Keratinocyte (primary cell): ENCODE data around the gene TRAF5. TPM values are rescaled to one million over a fixed set of nuclear protein-coding genes. Genes with fewer than 3 reads are reported as not detected.

ENCODE experiments used
- DNase-seq: peaks from one replicate; pipeline ENCODE4 v3.0.0-alpha.2; 2011; ENCODE audit warnings: low read depth, missing footprints, low spot score
- FAIRE-seq: peaks from 2 replicates; lab custom pipeline; 2011; peaks lifted over from hg19 to GRCh38; lab: Jason Lieb, UNC
- H2AFZ ChIP-seq: 2 replicates; pipeline ENCODE4 v1.6.0; 2012; ENCODE audit warnings: low read length, control low read depth, inconsistent platforms; ENCODE audit not compliant: control insufficient read depth
- H3K27ac ChIP-seq: 2 replicates; pipeline ENCODE4 v1.5.1; 2011; ENCODE audit warnings: low read length; ENCODE audit not compliant: control insufficient read depth, insufficient read depth
- H3K27me3 ChIP-seq: 3 replicates; pipeline ENCODE4 v1.6.0; 2011; ENCODE audit warnings: low read length; ENCODE audit not compliant: control insufficient read depth, insufficient read depth; ENCODE audit errors: extremely low read depth
- H3K36me3 ChIP-seq, 2 experiments: 2 replicates in 1 of 2; 3 replicates in 1 of 2; pipeline ENCODE4 v1.5.1; 2011; ENCODE audit warnings: low read length in 2 of 2, mild to moderate bottlenecking in 1 of 2; ENCODE audit not compliant: control insufficient read depth in 2 of 2, insufficient read depth in 2 of 2; ENCODE audit errors: extremely low read depth in 1 of 2
- H3K4me1 ChIP-seq: 3 replicates; pipeline ENCODE4 v1.5.1; 2011; ENCODE audit warnings: low read length; ENCODE audit not compliant: control insufficient read depth, insufficient read depth; ENCODE audit errors: extremely low read depth
- H3K4me2 ChIP-seq: 3 replicates; pipeline ENCODE4 v1.6.0; 2011; ENCODE audit warnings: low read depth, low read length; ENCODE audit not compliant: control insufficient read depth, insufficient read depth; ENCODE audit errors: extremely low read depth
- H3K4me3 ChIP-seq, 3 experiments: fragments of 200-600 bp in 1 of 3; sonication (generic) in 1 of 3; 2 replicates in 2 of 3; 3 replicates in 1 of 3; pipeline ENCODE4 v1.5.1; 2011 to 2016; ENCODE audit warnings: low read length in 3 of 3, mild to moderate bottlenecking in 3 of 3, control low read depth in 2 of 3, inconsistent platforms in 1 of 3, low read depth in 1 of 3, mixed read lengths in 1 of 3, mixed run types in 1 of 3, moderate library complexity in 1 of 3; ENCODE audit not compliant: control insufficient read depth in 2 of 3, insufficient read depth in 2 of 3; ENCODE audit errors: extremely low read depth in 1 of 3
- H3K79me2 ChIP-seq: 2 replicates; pipeline ENCODE4 v1.6.0; 2012; ENCODE audit warnings: low read length; ENCODE audit not compliant: control insufficient read depth, insufficient read depth
- H3K9ac ChIP-seq: 3 replicates; pipeline ENCODE4 v1.6.0; 2011; ENCODE audit warnings: low read length; ENCODE audit not compliant: control insufficient read depth, insufficient read depth; ENCODE audit errors: extremely low read depth
- H3K9me1 ChIP-seq: 3 replicates; pipeline ENCODE4 v1.6.0; 2011; ENCODE audit warnings: low read length; ENCODE audit not compliant: control insufficient read depth, insufficient read depth; ENCODE audit errors: extremely low read depth
- H3K9me3 ChIP-seq: 2 replicates; pipeline ENCODE4 v1.5.1; 2012; ENCODE audit warnings: low read depth, low read length; ENCODE audit not compliant: control insufficient read depth
- H4K20me1 ChIP-seq: 3 replicates; pipeline ENCODE4 v1.6.0; 2011; ENCODE audit warnings: low read length; ENCODE audit not compliant: control insufficient read depth, insufficient read depth; ENCODE audit errors: extremely low read depth
- EZH2 ChIP-seq: IDR thresholded peaks from one replicate; pipeline ENCODE4 v1.6.1; 2012; ENCODE audit warnings: inconsistent platforms, mild to moderate bottlenecking, low read length, moderate library complexity
- dilution Hi-C: fragments of 300-500 bp; cut with MboI; formaldehyde crosslinking; loops from one replicate; pipeline ENCODE4 v1.7.0; 2020; ENCODE audit warnings: low sequenced_read_pairs; ENCODE audit not compliant: extremely low pct_ligation_motif_present
- polyA plus RNA-seq, 5 experiments: library from polyadenylated mRNA; depleted of rRNA in 3 of 5; stranded (reverse) in 3 of 5; stranded (forward) in 1 of 5; unstranded in 1 of 5; fragments of >200 nt; gene quantifications; 1 replicate in 1 of 5; 2 replicates in 3 of 5; 3 replicates in 1 of 5; pipeline versions ENCODE4 v1.2.1 to v1.2.3, GENCODE V29; 2011 to 2012; ENCODE audit warnings: missing spikeins in 2 of 5, low read depth in 1 of 5, low replicate concordance in 1 of 5
- TF ChIP-seq, protein P1 (sequence below), 3 experiments: IDR thresholded peaks in 1 of 3; conservative IDR thresholded peaks in 1 of 3; optimal IDR thresholded peaks in 1 of 3; 2 replicates in 2 of 3; 3 replicates in 1 of 3; pipeline versions ENCODE3 to v1.5.1; 2011; ENCODE audit warnings: low read length in 3 of 3, mild to moderate bottlenecking in 3 of 3, moderate library complexity in 2 of 3, control low read depth in 1 of 3, inconsistent platforms in 1 of 3; ENCODE audit not compliant: insufficient read depth in 2 of 3; ENCODE audit errors: extremely low read depth in 1 of 3

The TRAF5 gene
- polyA plus RNA-seq, 1 donor (not counting 4 experiments of a cell fraction or from before 2014, with no cell fraction given) = 2.1 TPM

DNA sequence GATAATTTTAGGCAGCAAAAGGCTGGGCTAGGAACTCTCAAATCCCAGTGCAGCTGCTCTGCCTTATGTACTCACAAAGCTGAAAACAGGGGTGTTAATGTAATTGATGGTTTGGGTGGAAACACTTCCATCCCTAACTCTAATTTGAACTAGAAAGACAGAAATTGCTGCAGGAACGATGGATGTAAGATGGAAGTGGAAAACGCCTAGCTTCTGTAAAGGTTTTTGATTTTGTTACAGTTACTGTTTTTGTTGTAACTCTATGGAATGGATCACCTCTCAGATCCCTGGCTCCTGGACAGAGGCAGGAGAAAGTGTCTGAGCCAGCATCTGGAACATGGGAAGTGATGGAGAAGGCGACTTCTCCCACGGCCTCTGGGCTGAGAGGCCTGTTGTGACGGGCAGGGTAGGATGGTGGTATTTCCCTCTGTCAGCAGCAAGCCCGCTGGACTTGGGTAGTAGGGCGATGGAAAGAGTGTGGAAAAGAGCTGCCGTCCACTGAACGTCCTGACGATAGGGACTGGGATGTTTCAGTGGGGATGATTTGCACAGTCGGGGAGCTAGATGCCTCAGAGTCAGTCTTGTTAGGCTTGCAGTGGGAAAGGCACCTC, 1.6 kb downstream of the TRAF5 start:
- dilution Hi-C loops = no loop called here
- H2AFZ ChIP-seq = no peak overlapping the region
- no peaks in the 10 kb centered on the region for H3K36me3 ChIP-seq
- no peak overlapping the region for H3K9ac ChIP-seq
- no peak for TF ChIP-seq EZH2
- DNase-seq (no peak), FAIRE-seq (no peak)
- H3K9me3 ChIP-seq = no peaks in the 10 kb centered on the region
- no peak overlapping the region for H3K4me2 ChIP-seq
- no peaks in the 10 kb centered on the region for H3K9me1 ChIP-seq
- no peaks in the 10 kb centered on the region for H3K27me3 ChIP-seq
- H3K4me1 ChIP-seq = peaks cover 13% of the 10 kb centered on the region
- H3K27ac ChIP-seq = no peak overlapping the region
- H4K20me1 ChIP-seq = no peaks in the 10 kb centered on the region
- no peaks in the 10 kb centered on the region for H3K79me2 ChIP-seq
- no peak overlapping the region for H3K4me3 ChIP-seq

DNA sequence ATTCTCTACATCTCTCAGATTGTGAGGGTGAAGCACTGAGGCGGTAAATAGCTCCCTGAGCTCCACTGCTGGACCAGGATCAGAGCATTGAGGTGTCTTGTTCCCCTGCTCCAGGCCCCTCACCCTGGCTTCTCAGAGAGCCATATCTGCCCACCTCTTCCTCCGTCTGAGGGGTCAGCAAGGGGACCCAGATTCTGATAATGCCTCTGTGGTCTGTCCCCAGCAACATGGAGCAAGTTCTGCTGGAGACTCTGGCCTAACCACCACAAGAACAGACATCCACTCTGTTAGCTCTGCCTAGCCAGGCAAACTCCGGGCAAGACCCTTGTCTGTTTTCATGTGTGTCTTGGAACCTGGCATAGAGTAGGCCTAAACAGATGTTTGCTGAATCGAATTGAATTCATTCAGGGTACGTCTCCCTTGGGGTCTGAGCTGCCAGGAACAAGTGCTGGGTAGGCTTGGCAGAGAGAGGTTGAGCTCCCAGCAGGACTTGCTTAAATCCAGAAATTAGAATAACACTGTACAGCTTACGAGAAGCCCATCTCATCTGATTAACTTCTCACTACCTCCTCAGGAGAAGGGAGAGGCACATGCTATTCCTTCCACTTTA, 2.3 kb downstream of the TRAF5 start:
- dilution Hi-C loops = no loop called here
- Histone ChIP-seq H3K9me3 (no peaks in the 10 kb centered on the region), H3K9me1 (no peaks in the 10 kb centered on the region), H3K79me2 (no peaks in the 10 kb centered on the region), H3K36me3 (no peaks in the 10 kb centered on the region), H2AFZ (no peak overlapping the region), H3K27me3 (no peaks in the 10 kb centered on the region), H4K20me1 (no peaks in the 10 kb centered on the region), H3K4me1 (peaks cover 13% of the 10 kb centered on the region), H3K4me2 (no peak overlapping the region), H3K9ac (no peak overlapping the region), H3K4me3 (no peak overlapping the region), H3K27ac (no peak overlapping the region)
- TF ChIP-seq EZH2 = no peak
- TF ChIP-seq, protein P1, sequence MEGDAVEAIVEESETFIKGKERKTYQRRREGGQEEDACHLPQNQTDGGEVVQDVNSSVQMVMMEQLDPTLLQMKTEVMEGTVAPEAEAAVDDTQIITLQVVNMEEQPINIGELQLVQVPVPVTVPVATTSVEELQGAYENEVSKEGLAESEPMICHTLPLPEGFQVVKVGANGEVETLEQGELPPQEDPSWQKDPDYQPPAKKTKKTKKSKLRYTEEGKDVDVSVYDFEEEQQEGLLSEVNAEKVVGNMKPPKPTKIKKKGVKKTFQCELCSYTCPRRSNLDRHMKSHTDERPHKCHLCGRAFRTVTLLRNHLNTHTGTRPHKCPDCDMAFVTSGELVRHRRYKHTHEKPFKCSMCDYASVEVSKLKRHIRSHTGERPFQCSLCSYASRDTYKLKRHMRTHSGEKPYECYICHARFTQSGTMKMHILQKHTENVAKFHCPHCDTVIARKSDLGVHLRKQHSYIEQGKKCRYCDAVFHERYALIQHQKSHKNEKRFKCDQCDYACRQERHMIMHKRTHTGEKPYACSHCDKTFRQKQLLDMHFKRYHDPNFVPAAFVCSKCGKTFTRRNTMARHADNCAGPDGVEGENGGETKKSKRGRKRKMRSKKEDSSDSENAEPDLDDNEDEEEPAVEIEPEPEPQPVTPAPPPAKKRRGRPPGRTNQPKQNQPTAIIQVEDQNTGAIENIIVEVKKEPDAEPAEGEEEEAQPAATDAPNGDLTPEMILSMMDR (optimal IDR thresholded peaks at IDR 0.05 in 1 of 3, IDR thresholded peaks at IDR 0.05 in 1 of 3, conservative IDR thresholded peaks at IDR 0.05 in 1 of 3; ENCODE audit: extremely low read depth in 1 of 3, insufficient read depth in 2 of 3, low read length in 3 of 3) = no peak
- DNase-seq = no peak
- FAIRE-seq = no peak
